GM12878 (cell line): ENCODE measurements around the gene AGER. TPM values are rescaled to one million over a fixed set of nuclear protein-coding genes. Genes with fewer than 3 reads are reported as not detected.

Experiments
- ATF7 ChIP-seq: fragments of 450-650 bp; IDR thresholded peaks from 2 replicates; pipeline ENCODE4 v1.6.1; 2016; ENCODE audit warnings: low read depth, mild to moderate bottlenecking
- EP300 ChIP-seq, 2 experiments: fragments of 150-350 bp in 1 of 2; IDR thresholded peaks; 2 replicates each; pipeline ENCODE4 v1.6.1; 2011 to 2012; ENCODE audit warnings: low read depth in 2 of 2, low read length in 2 of 2, borderline replicate concordance in 1 of 2, improper control_type of control experiment in 1 of 2, inconsistent platforms in 1 of 2; ENCODE audit not compliant: control insufficient read depth in 1 of 2
- ESRRA ChIP-seq: IDR thresholded peaks from 2 replicates; pipeline ENCODE4 v1.6.1; 2012; ENCODE audit warnings: mild to moderate bottlenecking, low read length, improper control_type of control experiment
- FOS ChIP-seq: IDR thresholded peaks from 3 replicates; pipeline ENCODE4 v1.6.1; 2011; ENCODE audit warnings: borderline replicate concordance; ENCODE audit not compliant: insufficient read length; ENCODE audit errors: extremely low read depth
- KDM1A ChIP-seq: fragments of 200-600 bp; sonication (generic); IDR thresholded peaks from 2 replicates; pipeline ENCODE4 v1.6.1; 2016; ENCODE audit warnings: borderline replicate concordance
- MTA3 ChIP-seq: IDR thresholded peaks from 2 replicates; pipeline ENCODE4 v1.6.1; 2012; ENCODE audit warnings: low read length, inconsistent platforms, borderline replicate concordance
- MYB ChIP-seq: fragments of 150-350 bp; IDR thresholded peaks from 2 replicates; pipeline ENCODE4 v1.6.1; 2014; ENCODE audit warnings: mild to moderate bottlenecking, low read depth, low read length, borderline replicate concordance
- NFYA ChIP-seq: IDR thresholded peaks from 2 replicates; pipeline ENCODE4 v1.6.1; 2011; ENCODE audit warnings: low read depth, mild to moderate bottlenecking, low read length, improper control_type of control experiment, borderline replicate concordance
- PKNOX1 ChIP-seq: fragments of 450-650 bp; IDR thresholded peaks from 2 replicates; pipeline ENCODE4 v1.6.1; 2016; ENCODE audit warnings: mild to moderate bottlenecking
- REST ChIP-seq: IDR thresholded peaks from 2 replicates; pipeline ENCODE4 v1.6.1; 2012; ENCODE audit warnings: mild to moderate bottlenecking, low read depth, low read length
- SREBF2 ChIP-seq: IDR thresholded peaks from 2 replicates; pipeline ENCODE4 v1.6.1; 2012; ENCODE audit warnings: mild to moderate bottlenecking, low read length
- TARDBP ChIP-seq: IDR thresholded peaks from 2 replicates; pipeline ENCODE4 v1.6.1; 2016; ENCODE audit warnings: borderline replicate concordance
- TBL1XR1 ChIP-seq: IDR thresholded peaks from 2 replicates; pipeline ENCODE4 v1.6.1; 2012; ENCODE audit warnings: low read depth, low read length, improper control_type of control experiment
- ZSCAN29 ChIP-seq: fragments of 450-650 bp; IDR thresholded peaks from 2 replicates; pipeline ENCODE4 v1.6.1; 2017; ENCODE audit warnings: mild to moderate bottlenecking, moderate library complexity
- polyA plus RNA-seq, 11 experiments: library from polyadenylated mRNA; depleted of rRNA in 4 of 11; unstranded in 6 of 11; stranded (reverse) in 5 of 11; fragments of >200 nt; fragmentation: Nextera tagmentation in 4 of 11; fragmentation: Illumina TruSeq in 1 of 11; extraction: Ambion mirVana in 4 of 11; extraction: Trizol in 1 of 11; gene quantifications; 1 replicate in 1 of 11; 2 replicates in 10 of 11; pipeline versions ENCODE4 v1.2.1 to v1.2.3, GENCODE V29; 2011 to 2016; ENCODE audit warnings: inconsistent platforms in 2 of 11, missing spikeins in 2 of 11, low read depth in 1 of 11
- total RNA-seq, 4 experiments: library from RNA; depleted of rRNA in 3 of 4; stranded (reverse); fragments of >200 nt in 3 of 4; fragmentation: Illumina TruSeq in 1 of 4; extraction: Trizol in 1 of 4; gene quantifications; 2 replicates each; pipeline versions ENCODE4 v1.2.1 to v1.2.3, GENCODE V29; 2013 to 2021
- TF ChIP-seq, protein P1 (sequence below): IDR thresholded peaks from 2 replicates; pipeline ENCODE4 v1.6.1; 2012; ENCODE audit warnings: improper control_type of control experiment, low read depth, low read length; ENCODE audit not compliant: insufficient replicate concordance
- TF ChIP-seq, protein P2 (sequence below): fragments of 450-650 bp; IDR thresholded peaks from 2 replicates; pipeline ENCODE4 v1.6.1; 2017; ENCODE audit warnings: antibody characterized with exemption, mild to moderate bottlenecking, moderate library complexity

The AGER gene
- total and polyA plus RNA-seq, 10 of the 15 experiments (the other 5 are each of a cell fraction or from before 2014, with no cell fraction given), result 1.1 to 18.2 (median 3.9) TPM

DNA sequence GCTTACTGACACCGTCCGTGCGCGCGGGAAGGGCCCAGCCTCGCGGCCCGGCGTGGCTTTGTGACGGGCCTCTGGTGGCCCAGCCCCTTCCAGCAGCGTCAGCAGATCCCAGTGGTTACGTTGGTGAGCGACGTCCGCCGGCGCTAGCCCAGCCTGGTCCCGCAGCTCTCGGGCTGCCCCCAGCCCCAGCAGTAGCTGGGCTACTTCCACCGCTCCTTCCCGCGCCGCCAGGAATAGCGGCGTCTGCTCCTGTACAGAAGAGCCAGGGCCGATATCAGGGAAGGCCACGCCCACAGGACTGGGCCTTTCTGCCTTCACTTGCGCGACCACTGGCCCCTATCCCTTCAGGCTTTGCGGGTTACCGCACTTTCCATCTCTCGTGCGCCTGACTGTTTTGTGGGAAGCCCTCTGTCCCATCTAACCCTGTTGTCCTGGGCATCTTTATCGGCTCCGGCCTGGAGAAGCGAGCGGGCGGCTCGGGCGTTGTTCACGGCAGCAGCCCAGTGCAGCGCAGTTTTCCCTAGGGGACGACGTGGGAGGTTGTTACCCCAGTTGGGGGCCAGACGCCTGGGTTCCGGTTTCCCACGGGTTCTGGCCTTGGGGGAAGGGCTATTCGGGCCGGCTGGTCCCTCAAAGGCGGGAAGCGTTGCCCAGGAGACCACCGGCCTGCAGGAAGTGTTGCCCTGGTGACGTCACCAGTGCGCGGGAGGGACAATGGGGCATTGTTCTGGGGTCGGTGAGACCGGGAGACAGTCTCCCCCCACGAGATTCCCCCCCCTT lies 12.0 kb upstream of the AGER start (continued):
- TF ChIP-seq, protein P1, sequence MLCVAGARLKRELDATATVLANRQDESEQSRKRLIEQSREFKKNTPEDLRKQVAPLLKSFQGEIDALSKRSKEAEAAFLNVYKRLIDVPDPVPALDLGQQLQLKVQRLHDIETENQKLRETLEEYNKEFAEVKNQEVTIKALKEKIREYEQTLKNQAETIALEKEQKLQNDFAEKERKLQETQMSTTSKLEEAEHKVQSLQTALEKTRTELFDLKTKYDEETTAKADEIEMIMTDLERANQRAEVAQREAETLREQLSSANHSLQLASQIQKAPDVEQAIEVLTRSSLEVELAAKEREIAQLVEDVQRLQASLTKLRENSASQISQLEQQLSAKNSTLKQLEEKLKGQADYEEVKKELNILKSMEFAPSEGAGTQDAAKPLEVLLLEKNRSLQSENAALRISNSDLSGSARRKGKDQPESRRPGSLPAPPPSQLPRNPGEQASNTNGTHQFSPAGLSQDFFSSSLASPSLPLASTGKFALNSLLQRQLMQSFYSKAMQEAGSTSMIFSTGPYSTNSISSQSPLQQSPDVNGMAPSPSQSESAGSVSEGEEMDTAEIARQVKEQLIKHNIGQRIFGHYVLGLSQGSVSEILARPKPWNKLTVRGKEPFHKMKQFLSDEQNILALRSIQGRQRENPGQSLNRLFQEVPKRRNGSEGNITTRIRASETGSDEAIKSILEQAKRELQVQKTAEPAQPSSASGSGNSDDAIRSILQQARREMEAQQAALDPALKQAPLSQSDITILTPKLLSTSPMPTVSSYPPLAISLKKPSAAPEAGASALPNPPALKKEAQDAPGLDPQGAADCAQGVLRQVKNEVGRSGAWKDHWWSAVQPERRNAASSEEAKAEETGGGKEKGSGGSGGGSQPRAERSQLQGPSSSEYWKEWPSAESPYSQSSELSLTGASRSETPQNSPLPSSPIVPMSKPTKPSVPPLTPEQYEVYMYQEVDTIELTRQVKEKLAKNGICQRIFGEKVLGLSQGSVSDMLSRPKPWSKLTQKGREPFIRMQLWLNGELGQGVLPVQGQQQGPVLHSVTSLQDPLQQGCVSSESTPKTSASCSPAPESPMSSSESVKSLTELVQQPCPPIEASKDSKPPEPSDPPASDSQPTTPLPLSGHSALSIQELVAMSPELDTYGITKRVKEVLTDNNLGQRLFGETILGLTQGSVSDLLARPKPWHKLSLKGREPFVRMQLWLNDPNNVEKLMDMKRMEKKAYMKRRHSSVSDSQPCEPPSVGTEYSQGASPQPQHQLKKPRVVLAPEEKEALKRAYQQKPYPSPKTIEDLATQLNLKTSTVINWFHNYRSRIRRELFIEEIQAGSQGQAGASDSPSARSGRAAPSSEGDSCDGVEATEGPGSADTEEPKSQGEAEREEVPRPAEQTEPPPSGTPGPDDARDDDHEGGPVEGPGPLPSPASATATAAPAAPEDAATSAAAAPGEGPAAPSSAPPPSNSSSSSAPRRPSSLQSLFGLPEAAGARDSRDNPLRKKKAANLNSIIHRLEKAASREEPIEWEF, result peak; percentile 72
- TF ChIP-seq MTA3, result no peak
- peak; percentile 69 to 75 for TF ChIP-seq EP300 (IDR thresholded peaks at IDR 0.05; ENCODE audit: borderline replicate concordance in 1 of 2, control insufficient read depth in 1 of 2, low read depth in 2 of 2, low read length in 2 of 2)
- no peak for TF ChIP-seq NFYA
- no peak for TF ChIP-seq ZSCAN29
- TF ChIP-seq ESRRA, result no peak
- TF ChIP-seq SREBF2, result no peak
- TF ChIP-seq TBL1XR1, result peak; percentile 54; the same call in 1 of the 2 replicates
- peak; percentile 99 for TF ChIP-seq ATF7
- no peak; the same call in 1 of the 2 replicates for TF ChIP-seq MYB
- no peak for TF ChIP-seq KDM1A
- peak; percentile 93 for TF ChIP-seq PKNOX1
- TF ChIP-seq, protein P2, sequence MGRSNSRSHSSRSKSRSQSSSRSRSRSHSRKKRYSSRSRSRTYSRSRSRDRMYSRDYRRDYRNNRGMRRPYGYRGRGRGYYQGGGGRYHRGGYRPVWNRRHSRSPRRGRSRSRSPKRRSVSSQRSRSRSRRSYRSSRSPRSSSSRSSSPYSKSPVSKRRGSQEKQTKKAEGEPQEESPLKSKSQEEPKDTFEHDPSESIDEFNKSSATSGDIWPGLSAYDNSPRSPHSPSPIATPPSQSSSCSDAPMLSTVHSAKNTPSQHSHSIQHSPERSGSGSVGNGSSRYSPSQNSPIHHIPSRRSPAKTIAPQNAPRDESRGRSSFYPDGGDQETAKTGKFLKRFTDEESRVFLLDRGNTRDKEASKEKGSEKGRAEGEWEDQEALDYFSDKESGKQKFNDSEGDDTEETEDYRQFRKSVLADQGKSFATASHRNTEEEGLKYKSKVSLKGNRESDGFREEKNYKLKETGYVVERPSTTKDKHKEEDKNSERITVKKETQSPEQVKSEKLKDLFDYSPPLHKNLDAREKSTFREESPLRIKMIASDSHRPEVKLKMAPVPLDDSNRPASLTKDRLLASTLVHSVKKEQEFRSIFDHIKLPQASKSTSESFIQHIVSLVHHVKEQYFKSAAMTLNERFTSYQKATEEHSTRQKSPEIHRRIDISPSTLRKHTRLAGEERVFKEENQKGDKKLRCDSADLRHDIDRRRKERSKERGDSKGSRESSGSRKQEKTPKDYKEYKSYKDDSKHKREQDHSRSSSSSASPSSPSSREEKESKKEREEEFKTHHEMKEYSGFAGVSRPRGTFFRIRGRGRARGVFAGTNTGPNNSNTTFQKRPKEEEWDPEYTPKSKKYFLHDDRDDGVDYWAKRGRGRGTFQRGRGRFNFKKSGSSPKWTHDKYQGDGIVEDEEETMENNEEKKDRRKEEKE, result no peak
- no peak for TF ChIP-seq TARDBP
- no peak for TF ChIP-seq FOS
- no peak for TF ChIP-seq REST
